Testis (tissue), 2 donors: ENCODE results near the gene HIC2.

Experiments used
- CTCF ChIP-seq, 3 experiments: fragments of 450-650 bp in 2 of 3; fragments of 200-600 bp in 1 of 3; sonication (generic) in 1 of 3; IDR thresholded peaks; one replicate each; pipeline ENCODE4 v1.5.1; 2016 to 2019; ENCODE audit warnings: antibody characterized with exemption in 3 of 3, mild to moderate bottlenecking in 2 of 3, moderate library complexity in 1 of 3
- POLR2A ChIP-seq: fragments of 450-650 bp; IDR thresholded peaks from one replicate; pipeline ENCODE4 v1.6.1; 2017; ENCODE audit warnings: antibody characterized with exemption, mild to moderate bottlenecking, moderate library complexity

DNA sequence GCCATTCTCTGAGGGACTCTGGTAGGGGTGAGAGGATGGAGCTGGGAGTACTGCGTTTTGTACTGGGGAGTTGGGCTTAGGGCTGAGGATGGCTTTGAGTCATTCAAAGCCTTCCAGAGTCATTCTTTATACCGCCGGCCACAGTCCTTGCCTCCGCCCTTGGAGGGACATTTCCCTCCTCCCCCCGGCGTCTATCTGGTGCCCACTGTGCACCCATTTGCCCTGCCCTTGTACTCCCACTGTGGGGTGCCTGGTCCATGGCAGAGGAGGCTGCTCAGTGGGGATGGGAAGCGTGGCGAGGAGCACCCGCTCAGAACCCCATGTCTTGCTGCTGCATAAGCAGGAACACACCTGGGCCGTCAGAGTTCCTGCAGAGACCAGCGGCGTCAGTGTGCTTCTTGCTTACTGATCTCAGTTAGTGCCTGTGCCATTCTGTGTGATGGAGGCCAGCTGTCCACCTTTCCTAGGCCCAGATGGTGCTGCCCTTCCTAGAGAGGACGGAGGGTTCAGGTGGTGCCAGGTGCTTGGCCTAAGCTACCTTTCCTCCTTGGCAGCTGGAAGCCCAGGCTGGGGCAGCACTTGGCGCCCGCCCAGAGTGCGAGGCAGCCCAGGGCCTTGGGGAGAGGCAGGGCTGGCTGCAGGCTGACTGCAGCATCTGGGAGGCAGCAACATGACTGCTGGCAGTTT, 26.7 kb downstream of the HIC2 start:
- TF ChIP-seq CTCF (IDR thresholded peaks at IDR 0.05) (no peak), POLR2A (no peak)
